Activated CD8-positive, alpha-beta memory T cell treated with anti-CD3 and anti-CD28 coated beads, Interleukin-2, amount 50 U/mL, for 1 hour (primary cell): Measurements from ENCODE around the gene FAM114A2.

Experiments used
- DNase-seq: peaks from one replicate; pipeline ENCODE4 v3.0.0-alpha.2; 2020; ENCODE audit errors: extremely low read depth

Gene FAM114A2

DNA sequence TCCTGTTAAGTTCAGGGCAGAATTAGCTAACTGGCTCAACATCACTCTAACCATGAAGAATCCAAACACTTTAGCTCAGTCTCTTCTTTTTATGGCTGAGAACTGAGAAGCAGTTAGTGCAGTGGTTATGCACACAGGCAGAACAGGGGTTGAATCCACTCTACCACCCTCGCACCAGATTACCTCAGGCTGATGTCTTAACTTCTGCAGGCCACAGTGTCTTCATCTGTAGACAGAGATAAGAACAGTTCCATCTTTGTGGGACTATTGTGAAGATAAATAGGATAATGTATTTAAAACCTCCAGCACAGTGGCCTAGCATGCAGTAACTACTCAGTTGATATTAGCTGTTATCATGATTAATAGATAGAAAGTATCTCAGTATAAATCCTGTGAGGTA, 54.8 kb downstream of the FAM114A2 start:
- DNase-seq = no peak

DNA sequence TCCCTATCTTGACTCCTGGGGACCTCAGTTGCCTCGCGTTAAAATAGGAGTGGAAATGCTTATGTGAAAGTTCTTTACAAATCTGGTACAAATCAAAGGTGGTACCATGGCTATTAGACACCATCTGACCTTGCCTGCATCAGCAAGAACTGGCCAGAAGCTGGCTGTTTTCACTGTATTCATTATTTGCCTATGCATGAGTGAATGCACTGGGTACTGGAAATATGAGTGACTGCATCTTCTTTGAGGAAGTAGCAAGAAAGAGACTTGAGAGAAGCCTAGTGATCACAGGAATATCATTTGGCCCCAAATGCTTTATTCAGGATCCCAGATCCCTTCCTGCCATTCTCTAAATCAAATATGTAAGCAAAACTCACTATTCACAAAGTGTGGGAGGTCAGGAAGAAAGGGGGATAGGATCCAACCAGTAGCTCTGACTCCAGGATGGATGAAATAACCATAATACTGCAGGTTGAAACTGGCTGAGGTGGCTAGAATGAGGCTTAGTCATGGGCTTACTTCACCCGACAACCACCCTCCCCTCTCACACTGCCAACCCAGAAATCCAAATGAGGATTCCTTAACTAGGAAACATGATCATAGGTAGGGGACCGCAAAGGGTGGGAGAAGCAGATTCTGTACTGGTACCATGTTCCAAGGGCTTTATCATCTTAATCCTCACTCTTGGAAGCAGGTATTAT, 56.7 kb downstream of the FAM114A2 start:
- no peak for DNase-seq

DNA sequence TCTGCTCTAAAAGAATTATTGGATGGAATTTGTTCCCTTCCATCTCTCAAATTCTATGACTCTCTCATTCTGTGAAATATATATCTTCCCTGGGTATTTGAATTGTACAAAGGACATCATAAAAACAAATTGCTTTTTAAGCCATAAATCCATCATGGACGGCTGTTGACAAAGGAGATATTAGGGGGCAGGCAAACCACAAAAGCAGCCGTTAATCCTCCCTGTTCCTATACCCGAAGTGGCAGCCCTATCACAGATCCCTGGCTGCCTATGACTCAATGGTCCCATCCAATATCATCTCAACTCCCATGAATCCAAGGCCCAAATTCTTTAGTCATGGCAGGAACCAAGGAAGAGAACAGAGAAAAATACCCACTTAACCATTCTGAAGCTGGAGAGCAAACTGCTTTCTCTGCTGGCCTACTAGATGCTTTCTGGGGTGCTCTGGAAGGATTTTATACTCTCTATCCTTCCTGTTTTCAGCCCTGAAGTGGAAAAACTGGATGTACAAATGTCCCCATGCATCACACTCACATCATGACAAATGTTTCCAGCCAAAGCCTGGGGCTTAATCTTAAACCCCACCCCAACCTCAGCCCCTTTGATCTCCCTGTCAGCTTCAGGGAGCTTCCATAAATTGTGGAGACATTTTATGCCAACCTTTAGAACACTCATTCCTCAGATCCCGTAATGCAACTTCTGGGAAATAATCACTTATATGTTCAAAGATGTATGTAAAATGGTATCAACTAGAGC, 59.5 kb downstream of the FAM114A2 start:
- no peak for DNase-seq

DNA sequence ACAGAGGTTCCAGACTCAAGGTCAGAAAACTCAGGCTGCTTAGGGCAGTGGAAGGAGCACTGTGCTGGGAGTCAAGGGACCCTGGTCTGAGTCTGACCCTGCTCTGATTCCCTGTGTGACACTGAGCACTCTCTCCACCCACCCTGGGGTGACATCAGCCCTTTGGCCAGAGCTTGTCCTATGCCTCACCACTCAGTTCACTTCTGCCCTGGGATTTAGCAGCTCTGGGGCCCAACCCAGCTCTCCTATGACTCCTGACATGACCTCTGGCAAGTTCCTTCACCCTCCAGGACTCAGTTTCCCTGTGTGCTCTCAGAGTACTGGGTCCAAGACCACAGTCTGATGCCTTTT, 63.9 kb downstream of the FAM114A2 start:
- DNase-seq = no peak

DNA sequence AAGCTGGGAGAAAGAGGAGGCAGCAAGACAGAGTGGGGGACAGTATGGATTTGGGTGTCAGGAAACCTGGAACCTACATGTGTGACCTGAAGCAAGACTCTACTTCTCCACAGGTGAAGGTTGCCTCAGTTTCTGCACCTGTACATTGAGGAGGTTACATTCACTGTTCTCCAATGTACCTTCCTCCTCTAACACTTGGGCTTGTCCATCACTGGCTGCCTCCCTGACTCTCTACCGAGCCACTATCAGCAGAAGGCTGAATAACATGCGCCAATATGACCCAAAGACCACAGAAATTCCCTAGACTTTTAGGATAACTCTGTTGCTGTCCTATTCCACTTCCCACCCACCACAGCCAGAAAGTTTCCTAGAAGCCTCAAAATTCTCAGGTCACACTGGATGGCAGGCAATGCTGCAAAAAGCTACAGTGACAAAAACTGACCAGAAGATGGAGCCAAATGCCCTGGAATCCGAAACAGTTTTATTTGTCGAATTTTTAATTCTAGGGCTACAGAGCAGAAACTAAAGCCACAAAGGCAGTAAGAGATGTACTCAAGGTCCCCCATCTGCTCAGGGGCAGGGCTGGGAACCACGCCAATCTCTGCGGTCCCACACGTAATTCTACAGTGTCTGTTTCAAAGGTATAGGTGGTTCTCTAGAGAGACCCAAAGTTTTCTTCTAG, 64.4 kb downstream of the FAM114A2 start:
- DNase-seq = no peak

DNA sequence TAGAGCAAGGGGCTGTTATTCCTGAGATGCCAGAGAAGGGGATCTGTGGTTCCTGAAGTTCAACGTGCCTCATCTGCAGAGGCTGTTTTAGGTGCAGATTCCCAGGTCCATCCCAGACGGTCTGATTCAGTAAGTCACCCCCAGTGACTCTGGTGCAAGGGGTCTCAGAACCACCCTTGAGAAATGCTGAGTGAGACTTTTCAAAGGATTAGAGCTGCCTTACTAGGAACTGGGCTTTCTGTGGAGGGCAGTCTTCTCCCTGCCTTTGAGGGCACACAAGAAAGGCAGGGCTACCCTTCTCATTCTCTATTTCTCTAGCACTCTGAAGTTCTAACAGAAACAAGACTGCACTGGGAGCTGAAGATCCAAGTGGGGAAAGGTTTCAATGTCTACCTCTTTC, 66.5 kb downstream of the FAM114A2 start:
- no peak for DNase-seq

DNA sequence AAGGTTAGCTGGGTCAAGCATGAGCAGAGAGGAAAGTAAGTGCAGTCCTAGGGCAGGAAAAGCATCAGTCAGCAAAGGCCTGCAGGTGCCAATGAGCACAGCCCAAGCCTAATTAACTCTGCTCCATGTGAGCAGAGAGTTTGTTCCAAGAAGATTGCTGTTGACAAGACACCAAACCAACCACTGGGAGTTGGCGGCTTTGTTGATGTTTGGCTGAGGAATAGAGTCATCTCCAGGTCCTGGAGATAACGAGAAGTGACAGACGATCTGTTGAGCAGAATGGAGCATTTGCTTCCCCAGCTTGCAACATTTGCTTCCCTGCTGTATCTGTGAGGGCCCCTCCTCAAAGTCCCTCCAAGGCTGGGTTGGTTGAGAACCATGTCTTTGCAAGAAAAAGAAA, 68.2 kb downstream of the FAM114A2 start:
- no peak for DNase-seq

DNA sequence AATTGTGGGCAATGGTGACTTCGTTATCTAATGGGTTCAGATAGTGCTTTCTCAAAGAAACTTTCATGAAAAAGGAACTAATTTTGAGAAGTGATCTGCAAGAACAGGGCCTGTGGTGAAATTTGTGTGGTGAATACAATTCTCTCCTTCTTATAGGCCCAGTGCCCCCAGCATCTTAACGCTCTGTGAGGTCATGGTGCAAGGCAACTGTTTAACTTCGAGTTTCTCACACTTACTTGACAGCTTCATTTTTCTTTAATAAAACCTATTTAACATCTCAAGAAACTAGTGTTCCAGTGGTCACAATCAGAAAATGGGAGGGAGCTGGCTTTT, 69.2 kb downstream of the FAM114A2 start:
- DNase-seq = no peak

DNA sequence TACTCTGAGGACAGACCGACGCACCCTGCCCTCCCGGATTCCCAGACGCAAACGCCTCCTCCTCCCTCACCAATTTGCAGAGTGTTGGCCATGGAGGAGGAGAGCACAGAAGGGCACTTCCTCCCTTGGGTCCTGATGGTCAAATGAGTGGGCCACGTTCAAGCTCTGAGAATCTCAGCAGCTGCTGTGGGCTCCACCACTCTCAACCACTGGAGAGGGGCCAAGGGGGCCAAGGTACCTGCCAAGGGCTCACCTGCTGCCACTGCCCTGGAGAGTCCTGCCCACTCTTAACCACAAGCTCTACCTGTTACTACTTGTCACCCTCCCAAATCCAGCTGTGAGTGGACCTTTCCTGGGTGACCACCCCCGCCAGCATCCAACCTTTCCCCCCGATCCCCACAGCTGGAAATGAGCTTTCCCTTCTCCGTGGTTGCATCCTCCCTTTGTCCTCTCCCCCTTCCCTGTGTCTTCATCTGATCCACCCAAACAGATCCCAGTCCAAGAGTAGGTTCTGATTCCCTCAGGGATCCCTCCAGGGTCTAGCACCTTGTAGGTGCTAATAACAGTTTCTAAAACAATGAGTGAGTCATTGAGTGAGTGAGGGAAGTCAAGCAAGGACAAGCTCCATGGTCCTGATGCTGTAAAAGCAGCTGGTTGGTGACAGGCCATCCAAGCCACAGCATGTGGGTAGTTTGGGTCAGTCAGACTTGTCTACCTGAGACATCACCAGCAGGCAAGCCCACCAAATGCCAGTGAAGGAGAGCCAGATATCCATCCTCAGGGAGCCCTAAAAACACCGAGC, 69.7 kb downstream of the FAM114A2 start:
- no peak for DNase-seq

DNA sequence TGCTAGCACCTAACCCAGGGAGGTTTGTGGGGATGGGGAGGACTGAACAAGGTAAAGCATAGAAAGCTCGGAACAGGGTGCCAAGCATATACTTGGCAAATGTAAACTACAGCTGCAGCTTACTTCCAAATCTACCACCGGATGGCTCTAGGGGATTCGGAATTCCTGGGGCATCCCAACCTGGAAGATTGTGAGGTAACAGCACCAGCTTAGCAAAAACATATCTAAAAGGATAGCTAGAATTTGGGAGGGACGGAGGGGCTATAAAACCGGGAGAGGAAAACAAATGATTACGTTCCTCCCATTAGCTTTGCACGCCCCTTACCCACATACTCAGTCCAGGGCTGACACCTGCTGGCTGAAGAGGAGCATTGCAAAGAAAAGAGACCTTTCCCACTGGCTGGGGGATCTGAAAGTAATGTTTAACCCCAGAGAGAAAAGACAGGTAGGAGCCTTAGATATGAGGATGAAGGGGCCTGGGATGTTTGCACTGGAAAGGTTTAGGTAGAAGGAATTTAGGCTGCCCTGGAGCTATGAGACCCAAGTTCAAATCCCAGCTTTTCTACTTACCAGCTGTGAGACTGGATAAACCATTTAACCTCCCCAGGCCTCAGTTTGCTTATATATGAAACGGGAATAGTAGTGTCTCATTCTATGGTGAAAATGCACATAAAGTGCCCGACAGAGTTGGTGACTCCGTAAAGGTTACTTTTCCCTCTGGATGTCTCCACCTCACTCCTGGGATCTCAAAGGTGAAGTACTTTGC, 73.6 kb downstream of the FAM114A2 start:
- DNase-seq = no peak

DNA sequence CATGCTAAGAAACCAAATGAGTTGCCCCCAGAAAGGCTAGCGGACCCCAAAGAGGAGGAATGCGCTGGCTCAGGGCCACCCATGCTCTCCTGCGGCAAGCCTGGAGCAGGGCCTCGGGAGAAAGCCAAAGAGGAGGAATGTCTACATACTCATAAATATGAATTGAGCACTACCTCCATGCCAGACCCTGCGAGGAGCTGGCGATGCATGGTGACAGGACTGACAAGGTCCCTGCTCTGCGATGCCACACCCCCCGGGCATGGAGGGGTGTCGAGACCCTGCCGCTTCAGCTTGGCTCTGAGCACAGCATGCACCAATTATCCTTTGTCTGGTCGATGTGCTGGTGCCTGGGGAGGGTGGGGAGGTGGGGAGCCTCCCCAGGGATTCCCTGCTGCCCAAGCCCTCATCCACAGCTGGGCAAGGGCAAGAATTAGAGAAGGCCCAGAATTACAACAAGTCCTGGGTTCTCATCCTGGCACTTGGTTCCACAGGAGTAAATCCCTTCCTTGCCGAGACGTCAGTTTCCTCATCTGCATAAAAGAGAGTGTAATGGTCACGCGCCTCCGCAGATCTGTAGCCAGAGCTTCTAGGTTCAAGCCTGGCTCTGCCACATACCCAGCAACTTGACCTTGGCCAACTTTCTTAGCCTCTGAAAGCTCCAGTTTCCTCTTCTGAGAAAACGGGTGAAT, 74.4 kb downstream of the FAM114A2 start:
- DNase-seq = no peak

DNA sequence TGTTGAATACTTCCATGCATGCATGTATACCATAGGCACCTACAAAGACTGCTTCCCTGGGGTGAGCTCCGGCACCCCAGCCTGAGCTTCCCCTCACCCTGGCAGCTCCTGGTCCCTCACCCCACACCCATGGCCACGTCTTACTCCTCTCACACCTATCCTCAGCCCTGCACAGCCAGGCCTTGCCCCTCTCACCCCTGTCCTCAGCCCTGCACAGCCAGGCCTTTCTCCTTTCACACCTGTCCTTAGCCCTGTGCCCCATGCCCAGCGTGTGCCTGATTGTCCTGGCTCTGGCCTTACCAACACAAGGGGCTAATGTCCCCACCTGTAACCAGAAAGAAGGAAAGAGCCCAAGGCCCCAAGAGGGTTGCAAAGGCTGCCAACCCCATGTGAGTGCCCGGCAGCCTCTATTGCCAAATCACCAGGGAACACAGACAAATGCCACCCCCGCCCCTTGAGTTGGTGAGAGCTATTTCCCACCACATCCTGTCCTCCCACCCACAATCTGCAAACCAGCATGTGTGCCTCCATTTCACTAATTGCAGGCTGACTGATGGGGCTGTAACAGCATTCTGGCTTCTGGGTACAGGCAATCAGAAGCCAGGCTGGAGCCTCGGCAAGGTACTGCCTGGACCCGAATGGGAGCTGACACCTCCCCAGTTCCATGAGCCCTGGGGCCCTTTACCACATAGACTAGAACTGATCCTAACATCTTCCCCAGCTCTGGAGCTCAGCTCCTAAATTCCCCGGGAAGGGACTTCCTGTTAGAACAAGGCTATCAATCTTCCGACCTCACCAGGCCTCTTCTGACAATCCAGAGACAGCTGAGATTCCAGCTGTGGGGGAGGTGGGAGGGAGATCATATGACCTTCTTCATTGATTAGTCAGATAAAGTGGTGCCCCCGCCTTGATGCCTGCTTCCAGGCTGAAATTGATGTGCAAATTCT, 78.2 kb downstream of the FAM114A2 start:
- no peak for DNase-seq

DNA sequence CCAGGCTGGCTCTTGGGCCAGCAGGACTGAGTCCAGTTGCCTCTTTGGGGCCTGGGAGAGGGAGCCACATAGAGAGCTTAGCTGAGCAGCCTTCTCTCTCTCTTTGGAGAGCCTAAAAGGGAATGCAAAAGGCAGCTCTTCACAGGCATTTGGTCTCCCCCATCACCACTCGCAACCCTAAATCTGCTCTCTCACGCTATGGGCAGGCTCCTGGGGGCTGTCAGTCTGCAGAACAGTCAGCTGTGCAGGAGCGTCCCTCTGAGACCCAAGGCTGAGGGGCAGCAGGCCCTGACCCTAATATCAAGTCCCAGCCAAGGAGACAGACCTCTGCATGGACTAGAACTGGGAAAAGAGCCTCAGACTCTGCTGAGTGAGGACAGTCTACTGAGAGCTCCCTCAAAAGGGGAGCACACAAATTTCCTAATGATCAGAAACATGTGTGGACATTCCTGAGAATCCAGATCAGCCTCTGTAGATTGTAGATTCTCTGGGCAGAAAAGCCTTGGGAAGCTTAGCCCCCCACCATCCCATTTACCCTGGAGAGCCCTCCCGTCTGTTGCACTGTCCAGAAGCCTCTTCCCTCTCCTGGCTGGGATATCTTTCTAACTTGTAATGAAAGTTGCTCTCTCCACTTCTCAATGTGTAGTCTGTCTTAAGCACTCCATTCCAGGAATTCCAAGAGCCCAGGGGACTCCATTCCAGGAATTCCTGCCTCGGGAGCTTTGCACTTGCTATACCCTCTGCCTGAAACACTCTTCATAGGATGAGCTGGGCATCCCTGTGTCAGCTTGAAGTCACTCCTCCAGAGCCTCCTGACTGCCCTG, 79.4 kb downstream of the FAM114A2 start:
- no peak for DNase-seq

DNA sequence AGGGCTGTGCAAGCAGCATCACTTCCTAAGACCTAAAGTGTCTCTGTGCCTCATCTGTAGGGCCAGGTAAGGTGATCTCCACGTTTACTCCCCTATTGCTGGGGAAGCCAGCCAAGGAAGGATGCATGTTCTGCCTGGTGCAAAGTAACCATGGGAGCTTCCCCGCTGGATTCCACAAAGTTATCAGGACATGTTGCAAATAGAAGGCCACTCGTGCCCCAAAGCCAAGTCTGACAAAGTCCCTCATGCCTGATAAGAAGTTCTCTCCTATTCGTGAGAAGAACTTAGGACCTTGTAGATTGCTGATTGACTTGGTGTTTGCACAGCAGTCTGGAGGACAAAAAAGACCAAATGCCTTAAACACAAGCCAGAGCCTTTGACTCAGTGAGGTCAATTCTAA, 81.5 kb downstream of the FAM114A2 start:
- no peak for DNase-seq

DNA sequence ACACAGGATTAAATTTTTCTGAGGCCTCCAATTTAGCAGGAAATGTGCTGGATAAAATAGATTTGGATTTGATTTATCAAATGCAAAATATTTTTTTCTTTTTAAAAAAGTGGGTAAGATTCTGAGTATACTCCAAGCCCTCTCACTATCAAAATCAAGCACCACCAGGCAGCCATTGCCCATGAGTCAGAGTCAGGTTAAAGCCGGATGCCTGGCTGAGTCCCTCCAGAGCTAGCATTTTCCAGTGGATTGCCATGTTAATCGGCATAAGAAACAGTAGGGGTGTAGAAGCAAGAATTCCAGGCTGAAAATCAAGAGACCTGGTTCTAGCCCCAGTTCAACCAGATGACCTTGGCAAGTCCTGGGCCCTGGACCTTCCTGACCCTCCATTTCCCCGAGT, 85.3 kb downstream of the FAM114A2 start:
- no peak for DNase-seq

DNA sequence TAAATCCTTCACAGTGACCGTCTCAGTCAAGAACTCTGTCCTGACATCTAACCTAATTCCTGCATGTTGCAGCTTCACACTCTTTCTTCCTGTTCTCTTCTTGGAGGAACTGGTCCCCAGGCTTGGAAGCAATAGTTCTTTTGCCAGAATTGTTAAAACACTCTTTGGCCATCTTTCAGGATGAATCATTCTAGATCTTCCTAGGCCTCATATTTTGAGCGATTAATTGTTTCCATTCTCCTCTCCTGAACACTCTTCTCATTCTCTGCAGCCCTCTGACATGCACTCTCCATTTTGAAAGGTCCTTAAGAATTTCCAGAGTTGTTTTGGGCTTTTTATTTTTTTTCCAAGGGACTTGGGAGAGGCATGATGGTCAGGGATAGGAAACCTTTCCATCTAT, 85.8 kb downstream of the FAM114A2 start:
- DNase-seq = no peak

DNA sequence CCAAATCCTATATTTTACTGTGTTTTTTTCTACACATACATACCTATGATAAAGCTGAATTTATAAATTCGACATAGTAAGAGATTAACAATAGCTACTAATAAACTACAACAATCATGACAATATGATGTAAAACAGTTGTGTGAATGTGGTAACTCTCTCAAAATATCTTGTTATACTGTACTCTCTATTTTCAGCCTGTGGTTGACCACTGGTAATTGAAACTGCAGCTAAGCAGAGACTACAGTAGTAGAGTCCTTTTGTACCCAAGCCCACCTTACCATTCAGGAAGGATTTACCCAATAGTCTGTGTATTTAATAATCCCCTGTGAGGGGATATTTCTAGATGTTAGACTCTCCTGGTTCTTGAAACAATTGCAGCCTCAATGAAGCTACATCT, 86.7 kb downstream of the FAM114A2 start:
- no peak for DNase-seq

DNA sequence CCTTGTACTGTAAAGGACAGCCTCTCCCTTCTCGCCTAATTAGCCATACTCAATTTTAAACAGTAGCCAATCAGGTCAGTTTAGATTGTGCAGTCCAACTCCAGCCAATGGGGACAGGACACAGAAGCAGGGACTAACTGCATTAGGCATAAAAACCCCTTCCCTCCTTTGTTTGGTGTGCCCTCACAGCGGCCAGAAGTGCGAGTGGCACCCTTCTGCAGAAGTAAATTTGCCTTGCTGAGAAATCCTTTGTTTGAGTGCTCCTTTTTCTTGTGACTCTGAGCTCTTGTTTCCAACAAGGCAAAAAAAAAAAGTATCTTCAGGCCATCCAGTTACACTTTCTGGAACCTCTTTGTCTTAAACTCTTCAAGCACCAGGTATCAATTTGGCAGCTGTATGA, 97.4 kb downstream of the FAM114A2 start:
- no peak for DNase-seq
